HepG2 (cell line): ENCODE data around the gene ASAP2. TPM values are rescaled to one million over a fixed set of nuclear protein-coding genes. Genes with fewer than 3 reads are reported as not detected.

Source experiments
- GABPB1 ChIP-seq: IDR thresholded peaks from 2 replicates; pipeline ENCODE4 v1.6.1; 2016; ENCODE audit warnings: mild to moderate bottlenecking, missing genetic modification reagents, moderate library complexity, missing compliant biosample characterization
- GATA4 ChIP-seq: sonication (generic); IDR thresholded peaks from 2 replicates; pipeline ENCODE4 v1.6.1; 2016; ENCODE audit warnings: antibody characterized with exemption, low read depth, borderline replicate concordance
- MAF1 ChIP-seq: sonication (generic); formaldehyde crosslinking; IDR thresholded peaks from 2 replicates; pipeline ENCODE4 v1.5.0; 2020; ENCODE audit warnings: missing genetic modification reagents, borderline replicate concordance
- POLR2A ChIP-seq, 2 experiments: IDR thresholded peaks; 2 replicates each; pipeline ENCODE4 v1.6.1; 2011; ENCODE audit warnings: low read depth in 2 of 2, low read length in 2 of 2, mild to moderate bottlenecking in 1 of 2, moderate library complexity in 1 of 2; ENCODE audit not compliant: insufficient read depth in 1 of 2
- SATB2 ChIP-seq: sonication (generic); formaldehyde crosslinking; IDR thresholded peaks from 2 replicates; pipeline ENCODE4 v1.5.0; 2020; ENCODE audit warnings: missing genetic modification reagents
- SP5 ChIP-seq: IDR thresholded peaks from 2 replicates; pipeline ENCODE4 v1.6.1; 2016; ENCODE audit warnings: low read depth, borderline replicate concordance
- TAF1 ChIP-seq: sonication (generic); formaldehyde crosslinking; IDR thresholded peaks from 2 replicates; pipeline ENCODE4 v1.4.0; 2020; ENCODE audit warnings: missing genetic modification reagents
- YEATS4 ChIP-seq: sonication (generic); formaldehyde crosslinking; IDR thresholded peaks from 2 replicates; pipeline ENCODE4 v1.4.0; 2020; ENCODE audit warnings: missing genetic modification reagents, borderline replicate concordance
- ZC3H13 ChIP-seq: sonication (generic); formaldehyde crosslinking; IDR thresholded peaks from 2 replicates; pipeline ENCODE4 v1.8.1; 2023; ENCODE audit warnings: mild to moderate bottlenecking, missing genetic modification reagents, moderate library complexity
- ZNF382 ChIP-seq: sonication (generic); formaldehyde crosslinking; IDR thresholded peaks from 2 replicates; pipeline ENCODE4 v1.5.0; 2020; ENCODE audit warnings: missing genetic modification reagents, mild to moderate bottlenecking, borderline replicate concordance
- ZNF709 ChIP-seq: sonication (generic); formaldehyde crosslinking; IDR thresholded peaks from 2 replicates; pipeline ENCODE4 v1.5.0; 2020; ENCODE audit warnings: mild to moderate bottlenecking, missing genetic modification reagents
- polyA plus RNA-seq, 8 experiments: library from polyadenylated mRNA; depleted of rRNA in 3 of 8; stranded (reverse) in 7 of 8; unstranded in 1 of 8; fragments of >200 nt; fragmentation: Illumina TruSeq in 4 of 8; extraction: Trizol in 4 of 8; gene quantifications; 2 replicates each; pipeline versions ENCODE4 v1.2.1 to v1.2.3, GENCODE V29; 2011 to 2016; ENCODE audit warnings: low read depth in 4 of 8, missing spikeins in 1 of 8, mixed read lengths in 1 of 8; ENCODE audit not compliant: insufficient read depth in 1 of 8
- total RNA-seq, 5 experiments: library from RNA; depleted of rRNA; stranded (reverse); fragments of >200 nt; fragmentation: Illumina TruSeq; extraction: Trizol; gene quantifications; 2 replicates each; pipeline ENCODE4 v1.2.3, GENCODE V29; 2016; ENCODE audit warnings: low read depth in 1 of 5
- TF ChIP-seq, protein P1 (sequence below): sonication (generic); formaldehyde crosslinking; IDR thresholded peaks from 2 replicates; pipeline ENCODE4 v1.5.0; 2020; ENCODE audit warnings: mild to moderate bottlenecking, missing genetic modification reagents, borderline replicate concordance
- TF ChIP-seq, protein P2 (sequence below): sonication (generic); formaldehyde crosslinking; IDR thresholded peaks from 2 replicates; pipeline ENCODE4 v1.4.0; 2020; ENCODE audit warnings: missing genetic modification reagents
- TF ChIP-seq, protein P3 (sequence below): sonication (generic); formaldehyde crosslinking; IDR thresholded peaks from 2 replicates; pipeline ENCODE4 v1.4.0; 2020; ENCODE audit warnings: missing genetic modification reagents, mild to moderate bottlenecking, borderline replicate concordance
- TF ChIP-seq, protein P4 (sequence below), 2 experiments: IDR thresholded peaks; 2 replicates each; pipeline ENCODE4 v1.6.1; 2011 to 2012; ENCODE audit warnings: low read length in 2 of 2, borderline replicate concordance in 1 of 2, low read depth in 1 of 2, mild to moderate bottlenecking in 1 of 2, moderate library complexity in 1 of 2
- TF ChIP-seq, protein P5 (sequence below): sonication (generic); formaldehyde crosslinking; IDR thresholded peaks from 2 replicates; pipeline ENCODE4 v1.4.0; 2020; ENCODE audit warnings: low read depth, mild to moderate bottlenecking, missing genetic modification reagents

Gene ASAP2
- total and polyA plus RNA-seq, 2 of the 13 experiments (the other 11 are each of a cell fraction or from before 2014, with no cell fraction given) = 7.3 to 22.3 TPM

DNA sequence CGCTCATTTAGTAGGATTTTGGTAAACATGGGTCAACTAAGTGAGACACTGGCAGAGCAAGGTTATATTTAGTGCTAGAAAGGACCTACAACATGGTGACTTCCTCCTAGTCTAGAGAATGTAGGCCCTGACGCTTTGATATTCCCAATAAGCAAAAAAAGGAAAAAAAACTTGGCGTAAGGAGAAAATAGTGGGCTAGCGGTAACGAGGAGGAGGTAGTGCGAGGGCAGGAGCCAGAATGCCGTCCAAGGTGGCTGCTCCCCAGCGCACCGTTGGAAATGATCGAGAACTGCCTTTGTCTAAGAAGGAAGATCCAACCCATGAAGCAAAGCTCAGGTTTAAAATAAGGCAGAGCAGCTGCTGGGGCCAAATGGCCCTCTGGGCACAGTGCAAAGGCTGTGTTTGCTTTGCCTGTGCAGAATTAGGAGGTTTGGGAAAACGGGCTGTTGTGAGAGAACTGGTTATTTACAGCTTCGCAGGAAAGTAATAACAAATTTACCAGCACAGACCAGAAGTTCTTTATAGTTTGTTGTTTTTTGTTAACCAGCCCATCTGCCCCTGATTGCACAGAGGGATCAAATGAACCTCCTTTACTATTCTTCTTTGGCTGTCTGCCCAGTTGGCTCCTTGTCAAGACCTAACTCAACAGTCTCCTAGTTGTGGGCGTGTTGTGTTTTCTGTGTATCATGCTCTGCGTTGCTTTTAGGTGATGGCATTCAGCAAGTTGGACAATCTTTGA lies 130.1 kb downstream of the ASAP2 start (continued):
- TF ChIP-seq, protein P1, sequence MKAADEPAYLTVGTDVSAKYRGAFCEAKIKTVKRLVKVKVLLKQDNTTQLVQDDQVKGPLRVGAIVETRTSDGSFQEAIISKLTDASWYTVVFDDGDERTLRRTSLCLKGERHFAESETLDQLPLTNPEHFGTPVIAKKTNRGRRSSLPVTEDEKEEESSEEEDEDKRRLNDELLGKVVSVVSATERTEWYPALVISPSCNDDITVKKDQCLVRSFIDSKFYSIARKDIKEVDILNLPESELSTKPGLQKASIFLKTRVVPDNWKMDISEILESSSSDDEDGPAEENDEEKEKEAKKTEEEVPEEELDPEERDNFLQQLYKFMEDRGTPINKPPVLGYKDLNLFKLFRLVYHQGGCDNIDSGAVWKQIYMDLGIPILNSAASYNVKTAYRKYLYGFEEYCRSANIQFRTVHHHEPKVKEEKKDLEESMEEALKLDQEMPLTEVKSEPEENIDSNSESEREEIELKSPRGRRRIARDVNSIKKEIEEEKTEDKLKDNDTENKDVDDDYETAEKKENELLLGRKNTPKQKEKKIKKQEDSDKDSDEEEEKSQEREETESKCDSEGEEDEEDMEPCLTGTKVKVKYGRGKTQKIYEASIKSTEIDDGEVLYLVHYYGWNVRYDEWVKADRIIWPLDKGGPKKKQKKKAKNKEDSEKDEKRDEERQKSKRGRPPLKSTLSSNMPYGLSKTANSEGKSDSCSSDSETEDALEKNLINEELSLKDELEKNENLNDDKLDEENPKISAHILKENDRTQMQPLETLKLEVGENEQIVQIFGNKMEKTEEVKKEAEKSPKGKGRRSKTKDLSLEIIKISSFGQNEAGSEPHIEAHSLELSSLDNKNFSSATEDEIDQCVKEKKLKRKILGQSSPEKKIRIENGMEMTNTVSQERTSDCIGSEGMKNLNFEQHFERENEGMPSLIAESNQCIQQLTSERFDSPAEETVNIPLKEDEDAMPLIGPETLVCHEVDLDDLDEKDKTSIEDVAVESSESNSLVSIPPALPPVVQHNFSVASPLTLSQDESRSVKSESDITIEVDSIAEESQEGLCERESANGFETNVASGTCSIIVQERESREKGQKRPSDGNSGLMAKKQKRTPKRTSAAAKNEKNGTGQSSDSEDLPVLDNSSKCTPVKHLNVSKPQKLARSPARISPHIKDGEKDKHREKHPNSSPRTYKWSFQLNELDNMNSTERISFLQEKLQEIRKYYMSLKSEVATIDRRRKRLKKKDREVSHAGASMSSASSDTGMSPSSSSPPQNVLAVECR (CRISPR knock-in tag) = no peak; the same call in 1 of the 2 replicates
- TF ChIP-seq ZC3H13 (CRISPR knock-in tag) (no peak), YEATS4 (CRISPR knock-in tag) (peak; percentile 82; the same call in 1 of the 2 replicates), ZNF382 (CRISPR knock-in tag) (no peak), GABPB1 (CRISPR knock-in tag) (no peak), SATB2 (CRISPR knock-in tag) (peak; percentile 85; the same call in 1 of the 2 replicates), SP5 (CRISPR knock-in tag) (peak; percentile 80; the same call in 1 of the 2 replicates), MAF1 (CRISPR knock-in tag) (no peak), GATA4 (peak; percentile 19; the same call in 1 of the 2 replicates), TAF1 (CRISPR knock-in tag) (peak; percentile 45; the same call in 1 of the 2 replicates), ZNF709 (CRISPR knock-in tag) (peak; percentile 92; the same call in 1 of the 2 replicates), POLR2A (IDR thresholded peaks at IDR 0.05; ENCODE audit: insufficient read depth in 1 of 2, low read depth in 2 of 2, low read length in 2 of 2) (no peak; a peak in 1 of 4 replicates)
- TF ChIP-seq, protein P2, sequence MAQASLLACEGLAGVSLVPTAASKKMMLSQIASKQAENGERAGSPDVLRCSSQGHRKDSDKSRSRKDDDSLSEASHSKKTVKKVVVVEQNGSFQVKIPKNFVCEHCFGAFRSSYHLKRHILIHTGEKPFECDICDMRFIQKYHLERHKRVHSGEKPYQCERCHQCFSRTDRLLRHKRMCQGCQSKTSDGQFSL (CRISPR knock-in tag) = no peak
- TF ChIP-seq, protein P3, sequence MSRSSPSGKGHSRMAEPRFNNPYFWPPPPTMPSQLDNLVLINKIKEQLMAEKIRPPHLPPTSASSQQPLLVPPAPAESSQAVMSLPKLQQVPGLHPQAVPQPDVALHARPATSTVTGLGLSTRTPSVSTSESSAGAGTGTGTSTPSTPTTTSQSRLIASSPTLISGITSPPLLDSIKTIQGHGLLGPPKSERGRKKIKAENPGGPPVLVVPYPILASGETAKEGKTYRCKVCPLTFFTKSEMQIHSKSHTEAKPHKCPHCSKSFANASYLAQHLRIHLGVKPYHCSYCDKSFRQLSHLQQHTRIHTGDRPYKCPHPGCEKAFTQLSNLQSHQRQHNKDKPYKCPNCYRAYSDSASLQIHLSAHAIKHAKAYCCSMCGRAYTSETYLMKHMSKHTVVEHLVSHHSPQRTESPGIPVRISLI (CRISPR knock-in tag) = peak; percentile 52; the same call in 1 of the 2 replicates
- TF ChIP-seq, protein P4, sequence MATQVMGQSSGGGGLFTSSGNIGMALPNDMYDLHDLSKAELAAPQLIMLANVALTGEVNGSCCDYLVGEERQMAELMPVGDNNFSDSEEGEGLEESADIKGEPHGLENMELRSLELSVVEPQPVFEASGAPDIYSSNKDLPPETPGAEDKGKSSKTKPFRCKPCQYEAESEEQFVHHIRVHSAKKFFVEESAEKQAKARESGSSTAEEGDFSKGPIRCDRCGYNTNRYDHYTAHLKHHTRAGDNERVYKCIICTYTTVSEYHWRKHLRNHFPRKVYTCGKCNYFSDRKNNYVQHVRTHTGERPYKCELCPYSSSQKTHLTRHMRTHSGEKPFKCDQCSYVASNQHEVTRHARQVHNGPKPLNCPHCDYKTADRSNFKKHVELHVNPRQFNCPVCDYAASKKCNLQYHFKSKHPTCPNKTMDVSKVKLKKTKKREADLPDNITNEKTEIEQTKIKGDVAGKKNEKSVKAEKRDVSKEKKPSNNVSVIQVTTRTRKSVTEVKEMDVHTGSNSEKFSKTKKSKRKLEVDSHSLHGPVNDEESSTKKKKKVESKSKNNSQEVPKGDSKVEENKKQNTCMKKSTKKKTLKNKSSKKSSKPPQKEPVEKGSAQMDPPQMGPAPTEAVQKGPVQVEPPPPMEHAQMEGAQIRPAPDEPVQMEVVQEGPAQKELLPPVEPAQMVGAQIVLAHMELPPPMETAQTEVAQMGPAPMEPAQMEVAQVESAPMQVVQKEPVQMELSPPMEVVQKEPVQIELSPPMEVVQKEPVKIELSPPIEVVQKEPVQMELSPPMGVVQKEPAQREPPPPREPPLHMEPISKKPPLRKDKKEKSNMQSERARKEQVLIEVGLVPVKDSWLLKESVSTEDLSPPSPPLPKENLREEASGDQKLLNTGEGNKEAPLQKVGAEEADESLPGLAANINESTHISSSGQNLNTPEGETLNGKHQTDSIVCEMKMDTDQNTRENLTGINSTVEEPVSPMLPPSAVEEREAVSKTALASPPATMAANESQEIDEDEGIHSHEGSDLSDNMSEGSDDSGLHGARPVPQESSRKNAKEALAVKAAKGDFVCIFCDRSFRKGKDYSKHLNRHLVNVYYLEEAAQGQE (IDR thresholded peaks at IDR 0.05; ENCODE audit: borderline replicate concordance in 1 of 2, low read depth in 1 of 2, low read length in 2 of 2) = peak in 1 of 2 experiments; percentile 68; a peak in 1 of 4 replicates
- TF ChIP-seq, protein P5, sequence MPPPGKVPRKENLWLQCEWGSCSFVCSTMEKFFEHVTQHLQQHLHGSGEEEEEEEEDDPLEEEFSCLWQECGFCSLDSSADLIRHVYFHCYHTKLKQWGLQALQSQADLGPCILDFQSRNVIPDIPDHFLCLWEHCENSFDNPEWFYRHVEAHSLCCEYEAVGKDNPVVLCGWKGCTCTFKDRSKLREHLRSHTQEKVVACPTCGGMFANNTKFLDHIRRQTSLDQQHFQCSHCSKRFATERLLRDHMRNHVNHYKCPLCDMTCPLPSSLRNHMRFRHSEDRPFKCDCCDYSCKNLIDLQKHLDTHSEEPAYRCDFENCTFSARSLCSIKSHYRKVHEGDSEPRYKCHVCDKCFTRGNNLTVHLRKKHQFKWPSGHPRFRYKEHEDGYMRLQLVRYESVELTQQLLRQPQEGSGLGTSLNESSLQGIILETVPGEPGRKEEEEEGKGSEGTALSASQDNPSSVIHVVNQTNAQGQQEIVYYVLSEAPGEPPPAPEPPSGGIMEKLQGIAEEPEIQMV = peak; percentile 78; the same call in 1 of the 2 replicates
